ENCODE results near the gene SLC12A6. TPM values are rescaled to one million over a fixed set of nuclear protein-coding genes. Genes with fewer than 3 reads are reported as not detected.

SLC12A6 gene
- total RNA-seq, 3 donors from 2014 or later, result 22.3 to 28.8 (median 25.8) TPM

GRCh38 chr15:34362047-34362773, 24.6 kb upstream of the SLC12A6 start:
- peaks cover 0 to 4% of the 10 kb centered on the region in 2 donors for H3K4me1 ChIP-seq
- no peaks in the 10 kb centered on the region for H3K27me3 ChIP-seq
- no peaks in the 10 kb centered on the region for H3K36me3 ChIP-seq
- DNase-seq (ENCODE audit: low spot score in 2 of 2), result no peak
- TF ChIP-seq POLR2AphosphoS5 (IDR thresholded peaks at IDR 0.05) (no peak), POLR2A (IDR thresholded peaks at IDR 0.05) (no peak)
- TF ChIP-seq, protein P1, sequence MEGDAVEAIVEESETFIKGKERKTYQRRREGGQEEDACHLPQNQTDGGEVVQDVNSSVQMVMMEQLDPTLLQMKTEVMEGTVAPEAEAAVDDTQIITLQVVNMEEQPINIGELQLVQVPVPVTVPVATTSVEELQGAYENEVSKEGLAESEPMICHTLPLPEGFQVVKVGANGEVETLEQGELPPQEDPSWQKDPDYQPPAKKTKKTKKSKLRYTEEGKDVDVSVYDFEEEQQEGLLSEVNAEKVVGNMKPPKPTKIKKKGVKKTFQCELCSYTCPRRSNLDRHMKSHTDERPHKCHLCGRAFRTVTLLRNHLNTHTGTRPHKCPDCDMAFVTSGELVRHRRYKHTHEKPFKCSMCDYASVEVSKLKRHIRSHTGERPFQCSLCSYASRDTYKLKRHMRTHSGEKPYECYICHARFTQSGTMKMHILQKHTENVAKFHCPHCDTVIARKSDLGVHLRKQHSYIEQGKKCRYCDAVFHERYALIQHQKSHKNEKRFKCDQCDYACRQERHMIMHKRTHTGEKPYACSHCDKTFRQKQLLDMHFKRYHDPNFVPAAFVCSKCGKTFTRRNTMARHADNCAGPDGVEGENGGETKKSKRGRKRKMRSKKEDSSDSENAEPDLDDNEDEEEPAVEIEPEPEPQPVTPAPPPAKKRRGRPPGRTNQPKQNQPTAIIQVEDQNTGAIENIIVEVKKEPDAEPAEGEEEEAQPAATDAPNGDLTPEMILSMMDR (IDR thresholded peaks at IDR 0.05), result no peak
- intact Hi-C loops (cut with DNase I; ENCODE audit: low total_unique reads), result no loop called here
- no peak overlapping the region for H3K27ac ChIP-seq
- no peaks in the 10 kb centered on the region for H3K9me3 ChIP-seq
- no peak overlapping the region for H3K4me3 ChIP-seq

- intact Hi-C loops (cut with DNase I; ENCODE audit: low total_unique reads), result no loop called here
- no peak overlapping the region for H3K27ac ChIP-seq
- no peaks in the 10 kb centered on the region for H3K36me3 ChIP-seq
- no peak overlapping the region for H3K4me3 ChIP-seq
- H3K9me3 ChIP-seq, result no peaks in the 10 kb centered on the region
- no peak for DNase-seq (ENCODE audit: low spot score in 2 of 2)
- TF ChIP-seq, protein P1 (IDR thresholded peaks at IDR 0.05), result no peak
- TF ChIP-seq POLR2AphosphoS5 (IDR thresholded peaks at IDR 0.05) (no peak), POLR2A (IDR thresholded peaks at IDR 0.05) (no peak)
- H3K27me3 ChIP-seq, result no peaks in the 10 kb centered on the region
- H3K4me1 ChIP-seq, result peaks cover 0 to 4% of the 10 kb centered on the region in 2 donors
Observed at GRCh38 chr15:34361278-34361677, 23.7 kb upstream of the SLC12A6 start.

GRCh38 chr15:34360298-34360697, 22.7 kb upstream of the SLC12A6 start:
- H3K4me1 ChIP-seq, result no peaks in the 10 kb centered on the region
- H3K36me3 ChIP-seq, result no peaks in the 10 kb centered on the region
- no peak for TF ChIP-seq POLR2A (IDR thresholded peaks at IDR 0.05)
- TF ChIP-seq, protein P1 (IDR thresholded peaks at IDR 0.05), result no peak
- TF ChIP-seq POLR2AphosphoS5 (IDR thresholded peaks at IDR 0.05), result no peak
- DNase-seq (ENCODE audit: low spot score in 2 of 2), result no peak
- no peaks in the 10 kb centered on the region for H3K27me3 ChIP-seq
- no peak overlapping the region for H3K4me3 ChIP-seq
- no peak overlapping the region for H3K27ac ChIP-seq
- no peaks in the 10 kb centered on the region for H3K9me3 ChIP-seq
- intact Hi-C loops (cut with DNase I; ENCODE audit: low total_unique reads), result no loop called here

GRCh38 chr15:34359416-34359815, 21.8 kb upstream of the SLC12A6 start:
- Histone ChIP-seq H3K4me3 (no peak overlapping the region), H3K9me3 (no peaks in the 10 kb centered on the region), H3K27ac (no peak overlapping the region), H3K27me3 (no peaks in the 10 kb centered on the region), H3K36me3 (no peaks in the 10 kb centered on the region), H3K4me1 (no peaks in the 10 kb centered on the region)
- TF ChIP-seq POLR2AphosphoS5 (IDR thresholded peaks at IDR 0.05), result no peak
- TF ChIP-seq POLR2A (IDR thresholded peaks at IDR 0.05), result no peak
- TF ChIP-seq, protein P1 (IDR thresholded peaks at IDR 0.05), result no peak
- DNase-seq (ENCODE audit: low spot score in 2 of 2), result no peak
- intact Hi-C loops (cut with DNase I; ENCODE audit: low total_unique reads), result no loop called here

- intact Hi-C loops (cut with DNase I; ENCODE audit: low total_unique reads), result no loop called here
- TF ChIP-seq, protein P1 (IDR thresholded peaks at IDR 0.05), result no peak
- TF ChIP-seq POLR2AphosphoS5 (IDR thresholded peaks at IDR 0.05), result no peak
- Histone ChIP-seq H3K27ac (no peak overlapping the region), H3K27me3 (no peaks in the 10 kb centered on the region), H3K4me3 (no peak overlapping the region), H3K9me3 (no peaks in the 10 kb centered on the region), H3K4me1 (no peaks in the 10 kb centered on the region), H3K36me3 (no peaks in the 10 kb centered on the region)
- DNase-seq (ENCODE audit: low spot score in 2 of 2), result no peak
Observed at GRCh38 chr15:34358948-34359347, 21.4 kb upstream of the SLC12A6 start.
